Urothelium cell line (cell line): Measurements from ENCODE around the gene ATP8B2.

Experiments
- DNase-seq: peaks from one replicate; pipeline ENCODE4 v3.0.0; 2011; ENCODE audit warnings: low spot score, mixed read lengths
- FAIRE-seq: peaks from 2 replicates; lab custom pipeline; 2011; peaks lifted over from hg19 to GRCh38; lab: Jason Lieb, UNC

ATP8B2 gene

DNA sequence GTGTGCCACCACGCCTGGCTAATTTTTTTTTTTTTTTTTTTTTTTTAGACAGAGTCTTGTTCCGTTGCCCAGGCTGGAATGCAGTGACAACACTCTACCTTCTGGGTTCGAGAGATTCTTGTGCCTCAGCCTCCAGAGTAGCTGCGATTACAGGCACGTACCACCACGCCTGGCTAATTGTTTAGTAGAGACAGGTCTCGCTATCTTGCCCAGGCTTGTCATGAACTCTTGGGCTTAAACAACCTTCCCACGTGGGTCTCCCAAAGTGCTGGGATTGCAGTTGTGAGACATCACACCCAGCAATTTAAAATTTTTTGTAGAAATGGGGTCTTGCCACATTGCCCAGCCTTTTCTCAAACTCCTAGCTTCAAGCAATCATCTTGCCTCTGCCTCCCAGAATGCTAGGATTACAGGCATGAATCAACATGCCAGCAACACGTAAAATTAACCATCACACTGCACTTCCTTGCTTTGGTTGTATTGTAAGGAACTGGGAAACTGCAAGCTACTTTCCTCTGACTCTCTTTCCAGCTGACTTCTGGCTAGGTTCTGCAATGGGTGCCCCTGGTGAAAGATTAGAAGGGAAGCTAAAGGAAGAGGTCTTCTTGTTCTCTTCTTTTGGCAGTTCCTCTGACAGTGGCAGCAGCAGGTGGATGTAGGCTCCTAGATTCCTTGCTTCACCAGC is 65.9 kb downstream of the ATP8B2 start:
- DNase-seq, result no peak
- no peak for FAIRE-seq

DNA sequence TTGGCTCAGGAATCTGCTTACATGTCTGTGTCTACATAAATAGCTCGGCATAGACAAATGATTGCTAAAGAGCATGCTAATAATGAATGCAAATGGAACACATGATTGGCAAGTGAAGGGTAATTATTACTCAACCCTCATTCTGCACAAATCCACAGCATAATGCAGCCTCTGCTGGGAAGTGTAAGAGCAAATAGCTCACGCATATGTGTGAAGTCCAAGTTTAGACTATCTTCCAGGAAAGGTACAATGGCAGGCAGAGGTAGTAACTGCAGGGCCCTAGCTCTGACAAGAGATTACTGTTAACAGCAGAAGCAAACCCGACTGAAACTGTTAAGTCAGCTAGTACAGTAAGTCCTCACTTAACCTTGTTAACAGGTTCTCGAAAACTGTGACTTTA is 72.8 kb downstream of the ATP8B2 start:
- DNase-seq (no peak), FAIRE-seq (no peak)

DNA sequence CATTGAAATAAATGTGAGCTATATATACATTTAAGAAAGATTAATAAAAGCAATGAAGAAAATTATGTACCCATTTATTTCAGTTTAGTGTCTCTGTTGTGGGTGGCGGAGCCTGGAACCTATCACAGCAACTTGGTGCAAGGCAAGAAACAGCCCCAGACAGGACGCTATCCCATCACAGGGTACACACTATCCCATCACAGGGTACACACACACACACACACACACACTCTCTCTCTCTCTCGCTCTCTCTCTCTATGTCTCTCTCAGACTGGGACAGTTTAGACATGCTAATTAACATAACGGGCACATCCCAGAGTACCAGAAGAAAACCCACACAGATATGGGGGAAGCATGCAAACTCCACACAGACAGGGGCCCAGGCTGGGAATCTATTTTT is 73.4 kb downstream of the ATP8B2 start:
- DNase-seq, result no peak
- FAIRE-seq, result no peak

DNA sequence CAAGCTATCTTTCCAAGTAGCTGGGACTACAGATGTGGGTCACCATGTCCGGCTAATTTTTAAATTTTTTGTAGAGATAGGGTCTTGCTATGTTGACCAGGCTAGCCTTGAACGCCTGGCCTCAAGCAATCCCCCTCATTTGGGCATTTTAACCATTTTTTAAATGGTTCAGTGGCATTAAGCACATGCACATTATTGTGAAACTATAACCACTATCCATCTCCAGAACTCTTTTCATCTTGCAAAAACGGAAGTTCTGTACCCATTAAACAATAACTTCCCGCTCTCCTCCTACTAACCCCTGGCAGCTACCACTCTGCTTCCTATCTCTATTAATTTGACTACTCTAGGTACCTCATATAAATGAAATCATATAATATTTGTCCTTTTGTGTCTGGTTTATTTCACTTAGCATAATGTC is 75.1 kb downstream of the ATP8B2 start:
- FAIRE-seq (no peak), DNase-seq (no peak)
